SHP77 treated with DMSO at 0.1 percent for 48 hours (cell line): ENCODE data around the gene CYTH1.

Source experiments
- DNase-seq: peaks from one replicate; lab custom pipeline; 2025; lab: John Stamatoyannopoulos, UW

Gene CYTH1

GRCh38 chr17:78648293-78648692, 133.8 kb downstream of the CYTH1 start:
- DNase-seq = no peak

DNA sequence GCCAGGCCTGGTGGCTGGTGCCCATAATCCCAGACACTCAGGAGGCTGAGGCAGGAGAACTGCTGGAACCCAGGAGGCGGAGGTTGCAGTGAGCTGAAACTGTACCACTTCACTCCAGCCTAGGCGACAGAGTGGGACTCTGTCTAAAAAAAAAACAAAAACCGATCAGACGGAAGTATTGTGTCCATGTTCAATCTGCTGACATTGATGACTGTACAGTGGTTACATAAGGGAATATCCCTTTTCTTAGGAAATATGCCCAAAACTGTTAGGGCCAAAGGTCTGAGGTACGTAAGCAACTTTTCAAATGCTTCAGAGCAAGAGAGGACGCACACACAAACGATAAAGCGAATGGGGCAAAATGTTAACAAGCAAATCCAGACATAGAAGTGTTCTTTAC, 135.0 kb downstream of the CYTH1 start:
- no peak for DNase-seq

GRCh38 chr17:78645421-78646295, 136.4 kb downstream of the CYTH1 start:
- no peak for DNase-seq

DNA sequence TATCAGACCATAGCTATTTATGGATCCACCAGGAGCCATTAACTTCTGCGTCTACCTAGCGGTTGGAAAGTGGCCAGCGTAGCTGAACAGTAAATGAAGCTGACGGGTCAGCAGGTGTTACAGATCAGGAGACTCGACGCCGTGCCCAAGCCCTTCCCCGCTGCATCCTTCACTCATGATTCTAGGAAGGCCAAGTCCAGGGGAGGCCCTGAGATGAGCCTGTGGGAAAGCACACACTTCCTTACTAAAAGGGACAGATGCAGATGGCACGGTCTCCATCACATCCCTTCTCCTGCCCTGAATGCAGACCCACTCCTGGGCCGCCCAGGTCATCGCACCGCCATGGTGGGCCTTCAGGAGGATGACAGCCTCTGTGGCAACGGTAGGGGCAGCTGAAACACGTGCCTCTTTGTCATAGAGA, 137.1 kb downstream of the CYTH1 start:
- DNase-seq = no peak

- no peak for DNase-seq
These were observed 137.8 kb downstream of the CYTH1 start for GRCh38 chr17:78644224-78644623.

- DNase-seq = no peak
These were observed 138.7 kb downstream of the CYTH1 start for GRCh38 chr17:78643326-78643725.

DNA sequence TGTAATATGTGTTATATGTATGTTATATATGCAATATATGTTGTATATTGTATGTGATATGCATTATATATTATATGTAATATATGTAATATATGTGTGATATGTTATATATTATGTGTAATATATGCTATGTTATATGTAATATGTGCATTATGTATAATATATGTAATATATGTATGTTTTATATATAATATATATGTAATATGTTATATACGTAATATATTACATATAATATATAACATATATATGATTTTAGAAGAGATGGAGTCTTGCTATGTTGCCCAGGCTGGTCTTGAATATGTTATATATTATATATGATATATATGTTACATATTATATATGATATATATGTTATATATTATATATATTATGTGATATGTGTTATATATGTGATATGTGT, 139.4 kb downstream of the CYTH1 start:
- DNase-seq = no peak

- no peak for DNase-seq
These were observed 140.4 kb downstream of the CYTH1 start for GRCh38 chr17:78641666-78642065.

GRCh38 chr17:78641243-78641642, 140.8 kb downstream of the CYTH1 start:
- DNase-seq = no peak

- DNase-seq = no peak
These were observed 141.4 kb downstream of the CYTH1 start for GRCh38 chr17:78640700-78641099.

DNA sequence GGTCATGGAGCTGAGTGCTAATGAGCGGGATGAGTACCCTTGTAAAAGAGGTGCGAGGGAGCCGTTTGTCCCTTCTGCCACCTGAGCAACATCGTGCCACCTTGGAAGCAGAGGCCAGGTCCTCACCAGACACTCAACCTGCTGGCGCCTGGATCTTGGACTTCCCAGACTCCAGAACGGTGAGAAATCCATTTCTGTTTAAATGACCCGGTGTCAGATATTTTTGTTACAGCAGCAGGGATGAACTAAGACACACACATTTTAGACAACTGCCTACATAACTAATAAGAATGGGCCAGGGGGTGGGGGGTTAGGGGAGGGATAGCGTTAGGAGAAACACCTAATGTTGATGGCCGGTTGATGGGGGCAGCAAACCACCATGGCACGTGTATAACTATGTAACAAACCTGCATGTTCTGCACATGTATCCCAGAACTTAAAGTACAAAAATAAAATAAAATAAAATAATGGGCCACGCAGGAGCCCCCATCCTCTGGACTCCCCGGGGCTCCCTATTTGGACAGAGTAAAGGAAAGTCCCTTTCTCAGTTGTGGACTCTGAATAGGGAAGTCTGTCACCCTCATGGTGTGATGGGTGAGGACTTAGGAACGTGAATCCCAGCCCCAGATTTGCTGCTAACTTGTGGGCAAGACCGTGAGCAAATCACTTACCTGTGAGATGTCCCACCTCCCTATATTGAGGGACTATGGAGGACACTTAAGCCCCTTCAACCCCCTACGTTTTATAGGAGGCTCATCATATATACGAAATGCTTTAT, 144.2 kb downstream of the CYTH1 start:
- no peak for DNase-seq

DNA sequence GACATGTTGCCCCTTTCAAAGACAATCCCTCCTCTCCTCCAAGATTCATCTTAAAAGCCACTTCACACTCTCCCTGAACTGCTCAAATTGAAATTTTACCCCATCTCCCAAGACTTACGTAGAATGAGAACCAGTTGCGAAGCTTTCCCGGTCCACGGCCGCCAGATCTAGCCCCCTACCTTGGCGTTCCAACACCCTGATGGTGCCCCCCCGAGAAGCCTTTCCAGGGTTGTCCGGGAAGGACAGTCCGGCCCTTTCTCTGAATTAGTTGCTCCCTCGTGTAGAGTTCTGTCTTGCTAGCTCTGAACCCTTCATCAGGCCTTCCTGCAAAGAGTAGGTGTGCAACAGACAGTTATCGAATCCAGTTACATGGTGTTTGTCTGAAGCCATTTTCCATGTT, 144.9 kb downstream of the CYTH1 start:
- DNase-seq = no peak

GRCh38 chr17:78634154-78634553, 147.9 kb downstream of the CYTH1 start:
- DNase-seq = no peak

- no peak for DNase-seq
These were observed 152.6 kb downstream of the CYTH1 start for GRCh38 chr17:78629436-78629995.

- no peak for DNase-seq
These were observed 153.3 kb downstream of the CYTH1 start for GRCh38 chr17:78628547-78629435.

DNA sequence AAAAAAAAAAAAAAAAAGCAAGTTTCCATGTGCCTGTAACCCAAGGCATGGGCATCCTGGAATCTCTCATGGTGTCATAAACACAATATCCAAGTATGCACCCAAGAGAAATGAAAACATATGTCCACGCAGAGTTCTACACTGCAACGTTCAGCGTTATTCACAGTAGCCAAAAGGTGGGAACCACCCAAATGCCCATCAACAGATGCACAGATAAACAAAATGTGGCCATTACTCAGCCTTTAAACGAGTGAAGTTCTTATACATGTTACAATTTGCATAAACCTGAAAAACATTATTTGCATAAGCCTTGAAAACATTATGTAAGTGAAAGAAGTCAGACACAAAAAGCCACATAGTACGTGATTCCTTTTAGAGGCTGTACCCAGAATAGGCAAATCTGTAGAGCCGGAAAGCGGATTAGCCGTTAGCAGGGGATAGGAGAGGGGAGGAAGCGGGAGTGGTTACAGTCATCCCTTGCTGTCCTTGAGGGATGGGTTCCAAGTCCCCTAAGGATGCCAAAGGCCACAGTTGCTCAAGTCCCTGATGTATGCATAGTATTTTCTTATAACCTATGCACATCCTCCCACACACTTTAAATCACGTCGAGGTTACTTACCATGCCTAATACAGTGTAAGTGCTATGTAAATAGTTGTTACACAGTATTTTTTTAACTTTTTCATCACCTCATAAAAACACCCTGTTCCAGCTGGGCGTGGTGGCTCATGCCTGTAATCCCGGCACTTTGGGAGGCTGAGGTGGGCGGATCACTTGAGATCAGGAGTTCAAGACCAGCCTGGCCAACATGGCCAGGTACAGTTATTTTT, 157.5 kb downstream of the CYTH1 start:
- DNase-seq = no peak
